Colonic mucosa (tissue), 4 donors: ENCODE data around the gene WDPCP. TPM values are rescaled to one million over a fixed set of nuclear protein-coding genes. Genes with fewer than 3 reads are reported as not detected.

Source experiments
- DNase-seq: peaks from one replicate; pipeline ENCODE4 v3.0.0-alpha.2; 2020
- H3K27ac ChIP-seq: fragments of 200-600 bp; one replicate; pipeline ENCODE4 v1.8.0; 2021
- H3K27me3 ChIP-seq: fragments of 200-600 bp; one replicate; pipeline ENCODE4 v1.8.0; 2021
- H3K36me3 ChIP-seq: fragments of 200-600 bp; one replicate; pipeline ENCODE4 v1.8.0; 2021
- H3K4me1 ChIP-seq: fragments of 200-600 bp; one replicate; pipeline ENCODE4 v1.8.0; 2021; ENCODE audit warnings: mild to moderate bottlenecking
- H3K4me3 ChIP-seq: fragments of 200-600 bp; one replicate; pipeline ENCODE4 v1.8.0; 2021
- H3K9ac ChIP-seq, 2 donors: one replicate each; pipeline ENCODE4 v1.7.0; 2013; ENCODE audit warnings: control low read depth in 2 of 2, low read depth in 2 of 2, low read length in 2 of 2
- H3K9me3 ChIP-seq: fragments of 200-600 bp; one replicate; pipeline ENCODE4 v1.8.0; 2021
- CTCF ChIP-seq: fragments of 200-600 bp; IDR thresholded peaks from one replicate; pipeline ENCODE4 v1.8.0; 2022; ENCODE audit warnings: antibody characterized with exemption, mild to moderate bottlenecking
- intact Hi-C: fragments of 100-400 bp; cut with DNase I; formaldehyde crosslinking; loops from one replicate; pipeline ENCODE4 v1.14.1; 2022
- total RNA-seq, 2 donors: library from RNA; stranded (reverse); fragmentation: NEBNext Ultra II Directional in 1 of 2; extraction: Animal tissue kit (Norgen Biotek cat#: 25700) in 1 of 2; gene quantifications; one replicate each; pipeline ENCODE4 v1.2.1, GENCODE V29; 2021
- donor health status: healthy.
- donor health status: DM: no; HTN: no; CAD: no.
- donor health status: DM: no; HTN: no; CAD: no.

The WDPCP gene
- total RNA-seq, 2 donors from 2014 or later = 3.4 to 4.5 TPM

- DNase-seq = no peak
- Histone ChIP-seq H3K4me1 (no peaks in the 10 kb centered on the region), H3K9ac (no peak overlapping the region), H3K36me3 (peaks cover 8% of the 10 kb centered on the region), H3K27me3 (no peaks in the 10 kb centered on the region), H3K9me3 (no peaks in the 10 kb centered on the region), H3K27ac (no peak overlapping the region), H3K4me3 (no peak overlapping the region)
- intact Hi-C loops = loop anchor here (10.0 kb wide), 1 partner anchor 278 kb away; no protein-coding TSS in a partner anchor
- no peak for TF ChIP-seq CTCF
These were observed 8.2 kb upstream of the WDPCP start for GRCh38 chr2:63596401-63596883.

GRCh38 chr2:63594660-63595059, 6.4 kb upstream of the WDPCP start:
- no peaks in the 10 kb centered on the region for H3K36me3 ChIP-seq
- H3K27me3 ChIP-seq = no peaks in the 10 kb centered on the region
- H3K4me1 ChIP-seq = no peaks in the 10 kb centered on the region
- no peak overlapping the region for H3K4me3 ChIP-seq
- H3K27ac ChIP-seq = no peak overlapping the region
- H3K9ac ChIP-seq = no peak overlapping the region
- no peak for TF ChIP-seq CTCF
- intact Hi-C loops = loop anchor here (10.0 kb wide), 1 partner anchor 280 kb away; no protein-coding TSS in a partner anchor
- H3K9me3 ChIP-seq = no peaks in the 10 kb centered on the region
- no peak for DNase-seq

GRCh38 chr2:63591566-63592175, 3.4 kb upstream of the WDPCP start:
- no peak for DNase-seq
- no peak overlapping the region for H3K27ac ChIP-seq
- no peaks in the 10 kb centered on the region for H3K9me3 ChIP-seq
- H3K4me3 ChIP-seq = no peak overlapping the region
- no peak for TF ChIP-seq CTCF
- intact Hi-C loops = loop anchor here (10.0 kb wide), 1 partner anchor 283 kb away; no protein-coding TSS in a partner anchor
- no peaks in the 10 kb centered on the region for H3K4me1 ChIP-seq
- no peaks in the 10 kb centered on the region for H3K36me3 ChIP-seq
- H3K9ac ChIP-seq = no peak overlapping the region
- no peaks in the 10 kb centered on the region for H3K27me3 ChIP-seq

- no peak overlapping the region for H3K4me3 ChIP-seq
These were observed 2.5 kb upstream of the WDPCP start for GRCh38 chr2:63590626-63591408.

More at GRCh38 chr2:63590626-63591408, 2.5 kb upstream of the WDPCP start:
- no peaks in the 10 kb centered on the region for H3K4me1 ChIP-seq
- H3K27me3 ChIP-seq = no peaks in the 10 kb centered on the region
- DNase-seq = peak; percentile 55
- TF ChIP-seq CTCF = no peak
- H3K36me3 ChIP-seq = no peaks in the 10 kb centered on the region
- intact Hi-C loops = loop anchor here (10.0 kb wide), 1 partner anchor 284 kb away; no protein-coding TSS in a partner anchor
- no peak overlapping the region for H3K27ac ChIP-seq
- no peak overlapping the region for H3K9ac ChIP-seq
- H3K9me3 ChIP-seq = no peaks in the 10 kb centered on the region
